GM19328 (cell line): ENCODE measurements around the gene MYLK3.

Source experiments
- ATAC-seq: cut with Tn5 transposase; IDR thresholded peaks from one replicate; pipeline ENCODE4 v1.9.1; 2021; ENCODE audit warnings: mild to moderate bottlenecking, moderate library complexity; ENCODE audit not compliant: unreplicated experiment

MYLK3 gene

GRCh38 chr16:46728806-46729205, 19.3 kb downstream of the MYLK3 start:
- ATAC-seq: no peak

GRCh38 chr16:46727630-46728029, 20.5 kb downstream of the MYLK3 start:
- no peak for ATAC-seq

- ATAC-seq: no peak
Observed at GRCh38 chr16:46727184-46727583, 21.0 kb downstream of the MYLK3 start.

GRCh38 chr16:46721885-46722284, 26.3 kb downstream of the MYLK3 start:
- ATAC-seq: no peak

- ATAC-seq: no peak
Observed at GRCh38 chr16:46720619-46721018, 27.5 kb downstream of the MYLK3 start.

- ATAC-seq: no peak
Observed at GRCh38 chr16:46719528-46719927, 28.6 kb downstream of the MYLK3 start.

- ATAC-seq: no peak
Observed at GRCh38 chr16:46718214-46718613, 29.9 kb downstream of the MYLK3 start.

GRCh38 chr16:46717692-46718091, 30.5 kb downstream of the MYLK3 start:
- no peak for ATAC-seq

- ATAC-seq: no peak
Observed at GRCh38 chr16:46715769-46716305, 32.3 kb downstream of the MYLK3 start.

GRCh38 chr16:46714797-46715591, 33.1 kb downstream of the MYLK3 start:
- ATAC-seq: no peak

- no peak for ATAC-seq
Observed at GRCh38 chr16:46713634-46714033, 34.5 kb downstream of the MYLK3 start.

GRCh38 chr16:46712911-46713310, 35.2 kb downstream of the MYLK3 start:
- no peak for ATAC-seq

GRCh38 chr16:46711106-46712058, 36.8 kb downstream of the MYLK3 start:
- ATAC-seq: no peak

- no peak for ATAC-seq
Observed at GRCh38 chr16:46709469-46710005, 38.6 kb downstream of the MYLK3 start.

GRCh38 chr16:46706642-46707041, 41.5 kb downstream of the MYLK3 start:
- ATAC-seq: no peak

- ATAC-seq: no peak
Observed at GRCh38 chr16:46702030-46702429, 46.1 kb downstream of the MYLK3 start.

GRCh38 chr16:46701615-46702014, 46.5 kb downstream of the MYLK3 start:
- no peak for ATAC-seq

GRCh38 chr16:46700048-46700447, 48.1 kb downstream of the MYLK3 start:
- ATAC-seq: no peak

- no peak for ATAC-seq
Observed at GRCh38 chr16:46696957-46697356, 51.2 kb downstream of the MYLK3 start.

GRCh38 chr16:46695937-46696336, 52.2 kb downstream of the MYLK3 start:
- ATAC-seq: no peak

- no peak for ATAC-seq
Observed at GRCh38 chr16:46693598-46693997, 54.5 kb downstream of the MYLK3 start.
